ENCODE results near the gene PSEN1.

- TF ChIP-seq POLR2A (IDR thresholded peaks at IDR 0.05; ENCODE audit: borderline replicate concordance, extremely low read depth, insufficient read depth, insufficient read length) (no peak), SIN3A (IDR thresholded peaks at IDR 0.05; ENCODE audit: low read depth) (no peak)
These were observed 32.0 kb downstream of the PSEN1 start for GRCh38 chr14:73168274-73168673.

Data from HCT116 (cell line).